HUES64 (cell line): ENCODE results near the gene USH1C.

Source experiments
- H3K27ac ChIP-seq: 2 replicates; pipeline ENCODE4 v1.7.0; 2013; ENCODE audit warnings: low read depth, low read length, inconsistent platforms
- H3K27me3 ChIP-seq: 2 replicates; pipeline ENCODE4 v1.6.1; 2013; ENCODE audit warnings: mild to moderate bottlenecking, low read length; ENCODE audit not compliant: insufficient read depth
- H3K36me3 ChIP-seq: 2 replicates; pipeline ENCODE4 v1.6.1; 2013; ENCODE audit warnings: mild to moderate bottlenecking, low read length; ENCODE audit not compliant: insufficient read depth
- H3K4me1 ChIP-seq: 2 replicates; pipeline ENCODE4 v1.6.1; 2013; ENCODE audit warnings: mild to moderate bottlenecking, low read length, moderate library complexity; ENCODE audit not compliant: insufficient read depth
- H3K4me3 ChIP-seq: 2 replicates; pipeline ENCODE4 v1.5.1; 2013; ENCODE audit warnings: mild to moderate bottlenecking, low read length, moderate library complexity
- H3K9ac ChIP-seq: 2 replicates; pipeline ENCODE4 v1.6.1; 2013; ENCODE audit warnings: mild to moderate bottlenecking, low read depth, low read length
- H3K9me3 ChIP-seq: 2 replicates; pipeline ENCODE4 v1.6.1; 2013; ENCODE audit warnings: low read depth, low read length; ENCODE audit not compliant: insufficient read depth
- WGBS: fragments of 150-250, 120-280 bp; methylation state at CpG from one replicate; pipeline ENCODE4 v1.1.7; 2013; ENCODE audit warnings: missing lambda C conversion rate; 5-methylcytosine and 5-hydroxymethylcytosine counted together

The USH1C gene

DNA sequence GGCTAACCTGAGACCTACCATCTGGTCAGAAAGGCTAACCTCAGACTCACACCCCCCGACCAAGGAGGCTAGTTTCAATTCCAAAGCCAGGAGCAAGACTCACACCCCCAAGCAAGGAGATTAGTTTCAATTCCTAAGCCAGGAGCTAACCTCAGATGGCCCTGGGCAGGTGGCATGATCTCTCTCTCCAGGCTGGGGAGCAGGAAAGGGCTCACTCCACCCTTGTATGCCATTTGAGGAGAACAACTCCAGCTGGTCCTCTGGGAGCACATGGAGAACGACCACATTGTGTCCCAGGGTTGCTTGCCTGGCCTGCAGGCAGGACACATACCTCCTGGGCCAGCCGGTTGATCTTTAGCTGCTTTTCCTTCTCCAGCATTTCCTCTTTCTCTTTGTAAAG is 32.6 kb downstream of the USH1C start:
- WGBS = 71% methylated on average over 3 of the region's 3 CpGs
- Histone ChIP-seq H3K36me3 (no peaks in the 10 kb centered on the region), H3K4me3 (no peak overlapping the region), H3K9ac (no peak overlapping the region), H3K27me3 (no peaks in the 10 kb centered on the region; the same call in 1 of the 2 replicates), H3K9me3 (no peaks in the 10 kb centered on the region), H3K4me1 (0 out of 2 replicates have a peak, but pooled peaks cover 3% of the 10 kb centered on the region), H3K27ac (no peak overlapping the region)

DNA sequence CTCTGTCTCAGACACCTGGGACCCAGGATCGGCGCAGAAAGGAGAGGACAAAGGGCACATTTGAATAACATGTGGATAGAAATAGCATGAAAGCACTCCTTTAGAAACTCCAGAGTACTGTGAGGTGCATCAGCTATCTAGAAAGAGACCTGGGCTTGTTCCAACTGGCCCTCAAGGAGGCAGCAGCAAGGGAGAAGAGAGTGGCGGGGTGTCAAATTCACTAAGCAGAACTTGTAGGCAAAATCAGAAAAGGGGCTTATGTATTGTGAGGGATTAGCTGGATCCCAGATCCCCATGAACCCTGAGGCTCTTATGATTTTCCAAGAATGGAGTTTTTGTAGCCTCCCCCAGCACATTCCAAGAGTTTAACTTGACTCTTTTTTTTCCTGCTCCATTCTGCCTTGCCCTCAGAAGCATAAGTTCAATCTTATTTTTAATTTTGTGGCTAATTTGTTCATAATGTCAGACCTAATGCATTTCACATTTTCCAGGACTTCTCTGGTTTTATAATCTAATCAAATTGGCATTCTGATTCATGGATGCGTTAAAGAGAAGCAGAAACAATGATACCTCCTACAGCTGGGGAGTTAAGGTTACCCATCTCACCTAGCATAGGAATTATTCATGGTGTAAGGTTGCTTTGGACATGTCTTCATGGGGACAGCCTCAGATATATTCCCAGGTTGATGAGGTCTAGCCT is 33.6 kb downstream of the USH1C start:
- Histone ChIP-seq H3K27ac (no peak overlapping the region), H3K4me1 (0 out of 2 replicates have a peak, but pooled peaks cover 3% of the 10 kb centered on the region), H3K9me3 (no peaks in the 10 kb centered on the region), H3K36me3 (no peaks in the 10 kb centered on the region), H3K27me3 (no peaks in the 10 kb centered on the region; the same call in 1 of the 2 replicates), H3K4me3 (no peak overlapping the region), H3K9ac (no peak overlapping the region)
- WGBS = 85% methylated on average over 3 of the region's 4 CpGs

DNA sequence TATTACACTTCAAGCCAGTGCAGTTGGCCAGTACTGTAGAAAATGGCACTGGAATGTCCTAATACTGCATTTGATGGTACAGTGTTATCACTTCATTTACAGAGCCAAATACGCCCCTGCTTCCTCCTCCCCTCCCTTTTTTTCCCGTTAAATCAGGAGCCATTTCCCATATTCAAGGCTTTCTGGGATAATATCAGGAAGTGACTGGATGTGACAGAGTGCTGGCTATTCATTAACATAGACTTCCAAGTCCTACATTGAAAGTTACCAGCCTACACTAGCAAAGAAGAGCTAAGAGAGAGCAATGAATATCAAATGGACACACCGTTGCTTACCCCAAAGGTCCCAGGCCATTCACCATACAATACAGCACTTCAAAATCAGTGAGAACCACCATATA is 35.4 kb downstream of the USH1C start:
- H3K27ac ChIP-seq = no peak overlapping the region
- peaks cover 3% of the 10 kb centered on the region; the same call in 1 of the 2 replicates for H3K27me3 ChIP-seq
- H3K9ac ChIP-seq = no peak overlapping the region
- H3K9me3 ChIP-seq = no peaks in the 10 kb centered on the region
- no peak overlapping the region for H3K4me3 ChIP-seq
- 0 out of 2 replicates have a peak, but pooled peaks cover 3% of the 10 kb centered on the region for H3K4me1 ChIP-seq
- 95% methylated on average over 2 of the region's 3 CpGs for WGBS
- no peaks in the 10 kb centered on the region for H3K36me3 ChIP-seq

DNA sequence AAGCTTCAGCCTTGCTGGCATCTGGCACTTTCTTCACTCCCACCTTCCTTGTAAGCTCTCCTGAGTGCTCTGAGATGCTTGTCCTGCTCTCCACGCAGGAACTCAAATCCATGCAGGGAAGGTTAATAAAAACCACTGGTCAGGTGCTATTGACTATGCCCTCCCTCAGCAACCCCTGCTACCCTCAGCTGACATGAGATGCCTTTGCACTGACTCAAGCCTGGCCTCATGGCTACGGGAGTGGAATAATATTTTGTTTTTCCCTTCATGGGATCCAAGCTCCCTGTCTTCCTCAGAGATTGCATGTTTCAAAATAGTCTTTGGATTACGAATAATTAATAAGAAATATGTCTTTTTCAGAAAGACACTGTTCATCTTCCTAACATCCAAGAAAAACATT is 35.9 kb downstream of the USH1C start:
- no peak overlapping the region for H3K27ac ChIP-seq
- 0 out of 2 replicates have a peak, but pooled peaks cover 3% of the 10 kb centered on the region for H3K4me1 ChIP-seq
- no peaks in the 10 kb centered on the region for H3K36me3 ChIP-seq
- H3K9me3 ChIP-seq = no peaks in the 10 kb centered on the region
- no peak overlapping the region for H3K4me3 ChIP-seq
- no peak overlapping the region for H3K9ac ChIP-seq
- peaks cover 3% of the 10 kb centered on the region; the same call in 1 of the 2 replicates for H3K27me3 ChIP-seq
- 62% methylated on average over 1 of the region's 3 CpGs for WGBS

DNA sequence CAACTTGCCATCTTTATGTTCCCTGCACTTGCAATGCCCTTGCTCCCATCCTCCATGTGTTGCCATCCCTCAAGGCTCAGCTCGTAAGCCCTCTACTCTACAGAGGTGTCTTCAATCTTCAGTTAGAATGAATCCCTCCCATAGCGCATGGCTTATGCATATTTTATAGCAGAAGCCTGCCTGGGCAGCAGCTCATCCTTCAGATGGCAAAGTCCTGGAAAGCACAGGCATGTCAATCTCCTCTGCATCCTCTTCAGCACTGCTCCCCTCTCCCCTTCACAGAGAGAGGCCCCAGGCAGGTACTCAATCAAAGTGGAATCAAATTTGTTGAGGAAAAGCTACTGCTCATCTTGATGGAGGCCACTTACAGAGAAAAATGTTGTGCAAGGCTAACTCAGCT is 36.4 kb downstream of the USH1C start:
- Histone ChIP-seq H3K27ac (no peak overlapping the region), H3K9me3 (no peaks in the 10 kb centered on the region)
- WGBS = 93% methylated on average over 2 of the region's 2 CpGs

DNA sequence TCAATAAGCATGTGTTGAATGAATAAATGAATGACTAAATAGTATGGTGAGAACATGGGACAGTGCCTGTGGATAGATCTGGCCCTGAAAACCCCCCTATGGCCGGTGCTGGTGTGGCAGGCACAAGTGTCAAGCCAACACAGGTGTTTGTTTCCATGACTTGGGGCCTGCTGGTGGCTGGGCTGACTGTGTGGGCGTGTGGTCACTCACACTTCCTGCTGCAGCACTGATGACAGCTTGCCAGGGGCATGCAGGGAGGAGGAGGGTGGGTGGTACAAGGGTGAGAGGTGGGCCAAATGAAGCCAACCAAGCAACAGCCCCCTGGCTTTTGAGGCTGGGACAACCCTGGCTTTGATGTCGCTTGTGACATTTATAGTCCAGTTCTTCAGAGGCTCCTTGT is 37.3 kb downstream of the USH1C start:
- Histone ChIP-seq H3K27ac (no peak overlapping the region), H3K4me3 (no peak overlapping the region), H3K9ac (no peak overlapping the region), H3K4me1 (0 out of 2 replicates have a peak, but pooled peaks cover 3% of the 10 kb centered on the region), H3K27me3 (peaks cover 3% of the 10 kb centered on the region; the same call in 1 of the 2 replicates), H3K36me3 (no peaks in the 10 kb centered on the region), H3K9me3 (no peaks in the 10 kb centered on the region)
- 74% methylated on average over 3 of the region's 3 CpGs for WGBS

More for the DNA sequence above, 36.4 kb downstream of the USH1C start:
- H3K4me1 ChIP-seq = 0 out of 2 replicates have a peak, but pooled peaks cover 3% of the 10 kb centered on the region
- H3K27me3 ChIP-seq = peaks cover 3% of the 10 kb centered on the region; the same call in 1 of the 2 replicates
- no peak overlapping the region for H3K4me3 ChIP-seq
- no peak overlapping the region for H3K9ac ChIP-seq
- no peaks in the 10 kb centered on the region for H3K36me3 ChIP-seq

DNA sequence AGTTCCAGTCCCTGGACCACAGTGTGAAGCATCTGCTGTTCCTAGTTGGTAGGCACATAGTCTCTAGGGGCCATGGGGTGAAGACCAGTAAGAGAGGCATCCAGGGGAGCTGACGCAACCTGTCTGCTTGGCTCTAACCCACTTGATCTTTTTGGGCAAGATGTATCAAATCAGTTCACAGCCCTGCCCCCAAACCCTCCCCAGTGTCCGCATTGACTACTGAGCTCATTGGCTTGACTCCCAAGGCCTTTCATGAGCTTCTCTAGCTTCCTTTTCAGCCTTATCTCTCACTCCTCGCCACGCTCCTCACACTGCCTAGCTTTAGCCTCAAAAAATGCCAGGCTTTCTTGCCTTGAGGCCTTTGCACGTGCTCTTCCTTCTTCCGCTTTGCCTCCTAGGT is 37.9 kb downstream of the USH1C start:
- Histone ChIP-seq H3K27me3 (peaks cover 3% of the 10 kb centered on the region; the same call in 1 of the 2 replicates), H3K4me1 (0 out of 2 replicates have a peak, but pooled peaks cover 3% of the 10 kb centered on the region), H3K4me3 (no peak overlapping the region), H3K9me3 (no peaks in the 10 kb centered on the region), H3K9ac (no peak overlapping the region), H3K27ac (no peak overlapping the region), H3K36me3 (no peaks in the 10 kb centered on the region)
- 94% methylated on average over 6 of the region's 6 CpGs for WGBS

DNA sequence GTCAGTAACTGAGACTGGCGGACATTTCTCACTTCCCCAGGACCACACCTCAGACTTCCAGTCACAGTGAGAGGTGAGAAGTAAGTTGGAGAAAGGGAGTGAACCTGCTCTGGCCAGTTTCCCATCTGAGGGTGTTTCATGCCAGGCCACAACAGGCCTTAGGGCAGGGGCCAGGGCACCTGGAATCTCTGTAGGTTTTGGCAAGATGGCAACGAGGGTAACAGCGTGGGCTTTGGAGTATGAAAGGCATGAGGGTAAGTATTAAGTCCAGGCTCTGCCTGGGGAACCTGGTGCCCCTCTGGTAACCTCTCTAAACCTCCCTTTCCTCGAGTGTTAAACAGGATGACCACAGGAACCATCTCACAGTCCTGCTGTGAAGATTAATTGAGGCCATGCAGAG is 39.1 kb downstream of the USH1C start:
- H3K9ac ChIP-seq = no peak overlapping the region
- H3K4me3 ChIP-seq = no peak overlapping the region
- peaks cover 3% of the 10 kb centered on the region; the same call in 1 of the 2 replicates for H3K27me3 ChIP-seq
- H3K27ac ChIP-seq = no peak overlapping the region
- H3K4me1 ChIP-seq = 0 out of 2 replicates have a peak, but pooled peaks cover 3% of the 10 kb centered on the region
- WGBS = 92% methylated on average over 4 of the region's 4 CpGs
- no peaks in the 10 kb centered on the region for H3K9me3 ChIP-seq
- no peaks in the 10 kb centered on the region for H3K36me3 ChIP-seq

DNA sequence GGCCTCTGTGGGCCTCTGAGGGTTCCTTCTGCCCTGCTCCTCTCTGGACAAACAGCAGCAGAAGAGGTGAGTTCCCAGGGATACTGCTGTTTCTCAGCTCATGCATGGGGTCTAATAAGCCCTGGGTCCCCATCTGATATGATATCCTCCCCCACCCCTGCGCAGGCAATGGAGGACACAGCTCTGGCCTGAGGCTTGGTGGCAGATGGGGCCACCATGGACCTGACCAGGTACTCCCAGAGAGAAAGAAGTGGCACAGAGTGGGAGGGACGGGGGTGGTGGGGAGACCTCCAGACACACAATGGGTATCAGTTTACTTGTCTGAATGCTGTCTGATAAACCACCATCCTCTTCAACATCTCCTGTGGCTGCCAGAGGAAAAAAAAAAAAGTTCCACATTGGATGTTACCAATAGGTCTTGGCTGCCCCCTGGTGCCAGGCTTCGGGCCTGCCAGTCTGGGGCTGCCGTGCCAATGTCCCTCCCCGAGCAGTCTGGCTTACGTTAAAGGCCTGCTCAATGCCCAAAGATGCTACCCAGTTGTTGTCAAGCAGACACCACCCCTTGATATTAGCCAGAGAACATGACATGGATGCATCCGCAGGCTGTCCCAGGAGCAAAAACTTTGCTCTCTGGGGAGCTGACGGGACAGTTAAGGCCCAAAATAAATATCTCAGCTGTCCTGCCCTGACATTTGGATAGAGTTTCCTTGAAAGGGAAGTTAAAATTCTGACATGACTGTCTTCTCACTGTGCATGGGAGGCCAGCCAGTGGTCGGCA is 39.7 kb downstream of the USH1C start:
- 0 out of 2 replicates have a peak, but pooled peaks cover 3% of the 10 kb centered on the region for H3K4me1 ChIP-seq
- H3K9ac ChIP-seq = no peak overlapping the region
- no peaks in the 10 kb centered on the region for H3K36me3 ChIP-seq
- no peak overlapping the region for H3K27ac ChIP-seq
- no peak overlapping the region for H3K4me3 ChIP-seq
- peaks cover 3% of the 10 kb centered on the region; the same call in 1 of the 2 replicates for H3K27me3 ChIP-seq
- 60% methylated on average over 8 of the region's 9 CpGs for WGBS
- H3K9me3 ChIP-seq = no peaks in the 10 kb centered on the region

DNA sequence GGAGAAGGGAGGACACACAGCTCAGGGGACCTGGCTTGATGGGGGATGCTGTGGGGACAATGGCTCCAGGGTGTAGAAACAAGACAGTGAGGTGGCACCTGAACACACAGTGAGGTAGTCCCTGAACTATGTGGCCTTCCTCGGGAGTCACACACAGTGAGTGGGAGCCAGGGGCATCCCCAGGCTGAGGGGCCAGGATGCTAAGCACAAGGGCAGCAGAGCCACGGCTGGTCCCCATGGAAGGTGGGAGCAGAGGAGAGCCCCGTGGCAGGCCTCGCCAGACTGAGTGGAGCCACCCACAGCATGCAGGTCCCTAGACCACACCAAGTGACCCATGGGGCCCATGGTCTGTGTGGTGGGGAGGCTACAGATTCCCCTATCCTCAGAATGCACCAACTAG is 41.6 kb downstream of the USH1C start:
- Histone ChIP-seq H3K9ac (no peak overlapping the region), H3K4me3 (no peak overlapping the region), H3K27me3 (peaks cover 3% of the 10 kb centered on the region; the same call in 1 of the 2 replicates), H3K27ac (no peak overlapping the region), H3K4me1 (no peaks in the 10 kb centered on the region), H3K36me3 (no peaks in the 10 kb centered on the region), H3K9me3 (no peaks in the 10 kb centered on the region)
- WGBS = 93% methylated on average over 4 of the region's 4 CpGs

DNA sequence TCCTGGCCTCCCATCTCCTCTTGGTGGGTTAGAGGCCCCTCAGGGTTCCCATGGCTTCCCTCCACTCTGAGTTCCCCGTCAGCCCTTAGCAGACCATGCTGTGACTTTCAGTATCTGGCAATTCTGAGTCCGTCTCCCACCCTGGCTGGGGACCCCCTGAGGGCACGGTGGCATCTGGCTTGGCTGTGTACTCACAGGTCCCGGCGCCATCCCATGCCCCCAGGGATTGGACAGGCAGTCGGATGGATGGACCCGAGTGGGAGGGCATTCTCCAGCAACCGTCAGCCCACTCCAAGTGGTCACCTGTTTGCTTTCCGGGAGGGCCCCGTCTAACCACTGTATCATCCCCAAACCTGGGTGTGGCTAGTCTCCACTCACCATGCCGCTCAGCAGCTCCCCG is 43.5 kb downstream of the USH1C start:
- H3K9ac ChIP-seq = no peak overlapping the region
- no peaks in the 10 kb centered on the region for H3K9me3 ChIP-seq
- no peaks in the 10 kb centered on the region for H3K36me3 ChIP-seq
- no peaks in the 10 kb centered on the region for H3K4me1 ChIP-seq
- peaks cover 3% of the 10 kb centered on the region; the same call in 1 of the 2 replicates for H3K27me3 ChIP-seq
- 94% methylated on average over 12 of the region's 12 CpGs for WGBS
- no peak overlapping the region for H3K4me3 ChIP-seq
- H3K27ac ChIP-seq = no peak overlapping the region
